ENCODE measurements around the gene CYP11A1.

CYP11A1 gene

GRCh38 chr15:74350295-74351275 lies 16.9 kb downstream of the CYP11A1 start:
- DNase-seq (ENCODE audit: low spot score) (no peak), FAIRE-seq (no peak)

- DNase-seq (ENCODE audit: low spot score) (no peak), FAIRE-seq (no peak)
Measured at GRCh38 chr15:74349241-74349778, 18.1 kb downstream of the CYP11A1 start.

- DNase-seq (ENCODE audit: low spot score) (no peak), FAIRE-seq (no peak)
Measured at GRCh38 chr15:74347757-74348250, 19.6 kb downstream of the CYP11A1 start.

- FAIRE-seq (no peak), DNase-seq (ENCODE audit: low spot score) (peak; percentile 32)
Measured at GRCh38 chr15:74345051-74345450, 22.4 kb downstream of the CYP11A1 start.

GRCh38 chr15:74343797-74344127 lies 23.7 kb downstream of the CYP11A1 start:
- DNase-seq (ENCODE audit: low spot score) (no peak), FAIRE-seq (no peak)

- FAIRE-seq (no peak), DNase-seq (ENCODE audit: low spot score) (no peak)
Measured at GRCh38 chr15:74343127-74343796, 24.2 kb downstream of the CYP11A1 start.

GRCh38 chr15:74340150-74340549 lies 27.3 kb downstream of the CYP11A1 start:
- DNase-seq (ENCODE audit: low spot score) = no peak
- no peak for FAIRE-seq

GRCh38 chr15:74339371-74339770 lies 28.1 kb downstream of the CYP11A1 start:
- DNase-seq (ENCODE audit: low spot score) = no peak
- FAIRE-seq = no peak

- FAIRE-seq (no peak), DNase-seq (ENCODE audit: low spot score) (no peak)
Measured at GRCh38 chr15:74338676-74339075, 28.8 kb downstream of the CYP11A1 start.

GRCh38 chr15:74337607-74338211 lies 29.7 kb downstream of the CYP11A1 start:
- FAIRE-seq (no peak), DNase-seq (ENCODE audit: low spot score) (no peak)

GRCh38 chr15:74337146-74337545 lies 30.3 kb downstream of the CYP11A1 start:
- DNase-seq (ENCODE audit: low spot score) (no peak), FAIRE-seq (no peak)

GRCh38 chr15:74336061-74337005 lies 31.1 kb downstream of the CYP11A1 start:
- FAIRE-seq = no peak
- no peak for DNase-seq (ENCODE audit: low spot score)

- DNase-seq (ENCODE audit: low spot score) (no peak), FAIRE-seq (no peak)
Measured at GRCh38 chr15:74335396-74335795, 32.0 kb downstream of the CYP11A1 start.

GRCh38 chr15:74334127-74334526 lies 33.3 kb downstream of the CYP11A1 start:
- no peak for FAIRE-seq
- no peak for DNase-seq (ENCODE audit: low spot score)

GRCh38 chr15:74333662-74334061 lies 33.8 kb downstream of the CYP11A1 start:
- FAIRE-seq (no peak), DNase-seq (ENCODE audit: low spot score) (no peak)

- FAIRE-seq (no peak), DNase-seq (ENCODE audit: low spot score) (no peak)
Measured at GRCh38 chr15:74333093-74333492, 34.4 kb downstream of the CYP11A1 start.

GRCh38 chr15:74332611-74333010 lies 34.8 kb downstream of the CYP11A1 start:
- DNase-seq (ENCODE audit: low spot score) = no peak
- no peak for FAIRE-seq

GRCh38 chr15:74332011-74332410 lies 35.4 kb downstream of the CYP11A1 start:
- no peak for FAIRE-seq

GRCh38 chr15:74330861-74331408 lies 36.5 kb downstream of the CYP11A1 start:
- no peak for DNase-seq (ENCODE audit: low spot score)
- FAIRE-seq = no peak

More at GRCh38 chr15:74332011-74332410, 35.4 kb downstream of the CYP11A1 start:
- no peak for DNase-seq (ENCODE audit: low spot score)

GRCh38 chr15:74328331-74329056 lies 39.0 kb downstream of the CYP11A1 start:
- DNase-seq (ENCODE audit: low spot score) (no peak), FAIRE-seq (no peak)
